Activated CD4-positive, alpha-beta T cell treated with anti-CD3 and anti-CD28 coated beads for 48 hours (primary cell): ENCODE measurements around the gene OR4D1.
A peak's percentile ranks its signal among the peaks of the same experiment; 100 is the strongest.
"Not testable (repeated sequence)": the region's sequence is repeated elsewhere in the genome, so short reads cannot be mapped to it uniquely, and the experiment has no call there.

ENCODE experiments used
- DNase-seq: peaks from one replicate; pipeline ENCODE4 v3.0.0-alpha.2; 2020

Gene OR4D1

GRCh38 chr17:58147930-58148434 lies at the start of gene OR4D1:
OR4D1 (plus strand) TSS chr17:58148384; CDS start chr17:58155154, 6,770 bp downstream.
- DNase-seq: no peak

- no peak for DNase-seq
Measured at GRCh38 chr17:58100506-58100905, 47.7 kb upstream of the OR4D1 start.

GRCh38 chr17:58101898-58102297 lies 46.3 kb upstream of the OR4D1 start:
- not testable (repeated sequence) for DNase-seq

GRCh38 chr17:58105093-58105492 lies 43.1 kb upstream of the OR4D1 start:
- DNase-seq: no peak

- no peak for DNase-seq
Measured at GRCh38 chr17:58107306-58107705, 40.9 kb upstream of the OR4D1 start.

GRCh38 chr17:58109197-58109596 lies 39.0 kb upstream of the OR4D1 start:
- no peak for DNase-seq

GRCh38 chr17:58110012-58110411 lies 38.2 kb upstream of the OR4D1 start:
- no peak for DNase-seq

- DNase-seq: no peak
Measured at GRCh38 chr17:58111676-58112075, 36.5 kb upstream of the OR4D1 start.

- DNase-seq: peak; percentile 91
Measured at GRCh38 chr17:58112970-58113631, 35.1 kb upstream of the OR4D1 start.

- DNase-seq: no peak
Measured at GRCh38 chr17:58113947-58114346, 34.2 kb upstream of the OR4D1 start.

- DNase-seq: no peak
Measured at GRCh38 chr17:58117382-58117781, 30.8 kb upstream of the OR4D1 start.

- DNase-seq: no peak
Measured at GRCh38 chr17:58119491-58119890, 28.7 kb upstream of the OR4D1 start.

- DNase-seq: peak; percentile 51
Measured at GRCh38 chr17:58120195-58120822, 27.9 kb upstream of the OR4D1 start.

GRCh38 chr17:58121925-58122324 lies 26.3 kb upstream of the OR4D1 start:
- peak; percentile 15 for DNase-seq

GRCh38 chr17:58127846-58128245 lies 20.3 kb upstream of the OR4D1 start:
- DNase-seq: no peak

GRCh38 chr17:58132697-58133096 lies 15.5 kb upstream of the OR4D1 start:
- not testable (repeated sequence) for DNase-seq

- DNase-seq: no peak
Measured at GRCh38 chr17:58136669-58137279, 11.4 kb upstream of the OR4D1 start.

- no peak for DNase-seq
Measured at GRCh38 chr17:58141505-58141904, 6.7 kb upstream of the OR4D1 start.

GRCh38 chr17:58143335-58143734 lies 4.8 kb upstream of the OR4D1 start:
- DNase-seq: not testable (repeated sequence)

GRCh38 chr17:58144801-58145200 lies 3.4 kb upstream of the OR4D1 start:
- DNase-seq: no peak

GRCh38 chr17:58148609-58149008 lies 425 bp downstream of the OR4D1 start:
- DNase-seq: no peak

GRCh38 chr17:58150394-58150793 lies 2.2 kb downstream of the OR4D1 start:
- no peak for DNase-seq

GRCh38 chr17:58153046-58153445 lies 4.9 kb downstream of the OR4D1 start:
- DNase-seq: peak; percentile 38

- no peak for DNase-seq
Measured at GRCh38 chr17:58153671-58154070, 5.5 kb downstream of the OR4D1 start.
